RWPE2 (cell line): Measurements from ENCODE around the gene PFDN5.
A peak's percentile ranks its signal among the peaks of the same experiment; 100 is the strongest.
"Not testable (repeated sequence)": the region's sequence is repeated elsewhere in the genome, so short reads cannot be mapped to it uniquely, and the experiment has no call there.

Source experiments
- ATAC-seq: fragments of 200-7000 bp; cut with Tn5 transposase; 3 replicates; pipeline ENCODE4 v1.9.1; 2021; ENCODE audit warnings: low read depth
- DNase-seq: peaks from one replicate; pipeline ENCODE4 v3.0.0-alpha.2; 2020; ENCODE audit warnings: low spot score
- H3K27ac ChIP-seq: fragments of 450-650 bp; 2 replicates; pipeline ENCODE4 v1.5.1; 2017; ENCODE audit warnings: mild to moderate bottlenecking; ENCODE audit not compliant: poor library complexity, severe bottlenecking
- H3K27me3 ChIP-seq: fragments of 250-450 bp; sonication (Bioruptor Pico); 2 replicates; pipeline ENCODE4 v1.5.1; 2021; ENCODE audit warnings: mild to moderate bottlenecking, moderate library complexity; ENCODE audit not compliant: insufficient read depth, poor library complexity, severe bottlenecking
- H3K36me3 ChIP-seq: fragments of 250-450 bp; sonication (Bioruptor Pico); 2 replicates; pipeline ENCODE4 v1.5.1; 2020; ENCODE audit warnings: low read depth, mild to moderate bottlenecking, moderate library complexity
- H3K4me1 ChIP-seq: fragments of 250-450 bp; sonication (Bioruptor Pico); 2 replicates; pipeline ENCODE4 v1.5.1; 2021; ENCODE audit warnings: mild to moderate bottlenecking, moderate library complexity; ENCODE audit not compliant: insufficient read depth, poor library complexity, severe bottlenecking
- H3K4me3 ChIP-seq: fragments of 250-450 bp; sonication (Bioruptor Pico); 2 replicates; pipeline ENCODE4 v1.5.1; 2021; ENCODE audit warnings: mild to moderate bottlenecking, moderate library complexity; ENCODE audit not compliant: severe bottlenecking
- H3K9me3 ChIP-seq: fragments of 250-450 bp; sonication (Bioruptor Pico); 2 replicates; pipeline ENCODE4 v1.5.1; 2021; ENCODE audit warnings: mild to moderate bottlenecking, moderate library complexity; ENCODE audit not compliant: severe bottlenecking
- TF ChIP-seq, protein P1 (sequence below): fragments of 450-650 bp; IDR thresholded peaks from one replicate; pipeline ENCODE4 v1.5.1; 2017; ENCODE audit warnings: mild to moderate bottlenecking, moderate library complexity; ENCODE audit not compliant: poor library complexity, severe bottlenecking

The PFDN5 gene

DNA sequence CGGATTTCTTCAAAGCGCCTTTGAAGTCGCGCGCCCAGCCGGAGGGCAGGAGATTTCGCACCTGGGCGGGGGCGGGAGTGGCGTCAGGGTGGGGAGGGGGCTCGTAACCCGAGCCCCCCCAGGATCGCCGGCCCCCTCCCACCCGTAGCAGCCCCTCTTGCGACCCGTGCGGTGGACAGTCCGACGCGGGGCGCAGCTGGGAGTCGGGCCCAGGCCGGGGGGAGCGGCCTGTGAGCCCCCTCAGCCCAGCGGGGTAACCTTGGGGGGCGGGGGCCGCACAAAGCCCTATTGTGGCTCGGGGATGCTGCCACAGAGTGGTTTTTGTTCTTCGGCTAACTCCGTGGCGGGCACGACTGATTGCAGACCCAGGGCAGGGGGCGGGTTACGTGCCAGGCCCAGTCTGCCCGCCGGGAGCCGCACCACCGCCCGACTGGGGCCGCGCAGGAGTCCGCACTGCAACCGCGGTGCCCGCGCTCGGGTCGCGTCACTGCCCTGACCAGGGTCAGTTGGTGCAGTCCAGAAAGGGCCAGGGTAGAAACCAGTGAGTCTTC, 30.2 kb downstream of the PFDN5 start:
- Histone ChIP-seq H3K4me1 (no peaks in the 10 kb centered on the region), H3K27ac (peak overlapping the region; percentile 63), H3K36me3 (no peaks in the 10 kb centered on the region), H3K27me3 (no peaks in the 10 kb centered on the region), H3K9me3 (no peaks in the 10 kb centered on the region), H3K4me3 (peak overlapping the region; percentile 68)
- TF ChIP-seq, protein P1, sequence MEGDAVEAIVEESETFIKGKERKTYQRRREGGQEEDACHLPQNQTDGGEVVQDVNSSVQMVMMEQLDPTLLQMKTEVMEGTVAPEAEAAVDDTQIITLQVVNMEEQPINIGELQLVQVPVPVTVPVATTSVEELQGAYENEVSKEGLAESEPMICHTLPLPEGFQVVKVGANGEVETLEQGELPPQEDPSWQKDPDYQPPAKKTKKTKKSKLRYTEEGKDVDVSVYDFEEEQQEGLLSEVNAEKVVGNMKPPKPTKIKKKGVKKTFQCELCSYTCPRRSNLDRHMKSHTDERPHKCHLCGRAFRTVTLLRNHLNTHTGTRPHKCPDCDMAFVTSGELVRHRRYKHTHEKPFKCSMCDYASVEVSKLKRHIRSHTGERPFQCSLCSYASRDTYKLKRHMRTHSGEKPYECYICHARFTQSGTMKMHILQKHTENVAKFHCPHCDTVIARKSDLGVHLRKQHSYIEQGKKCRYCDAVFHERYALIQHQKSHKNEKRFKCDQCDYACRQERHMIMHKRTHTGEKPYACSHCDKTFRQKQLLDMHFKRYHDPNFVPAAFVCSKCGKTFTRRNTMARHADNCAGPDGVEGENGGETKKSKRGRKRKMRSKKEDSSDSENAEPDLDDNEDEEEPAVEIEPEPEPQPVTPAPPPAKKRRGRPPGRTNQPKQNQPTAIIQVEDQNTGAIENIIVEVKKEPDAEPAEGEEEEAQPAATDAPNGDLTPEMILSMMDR = no peak
- DNase-seq (no peak), ATAC-seq (no peak)

DNA sequence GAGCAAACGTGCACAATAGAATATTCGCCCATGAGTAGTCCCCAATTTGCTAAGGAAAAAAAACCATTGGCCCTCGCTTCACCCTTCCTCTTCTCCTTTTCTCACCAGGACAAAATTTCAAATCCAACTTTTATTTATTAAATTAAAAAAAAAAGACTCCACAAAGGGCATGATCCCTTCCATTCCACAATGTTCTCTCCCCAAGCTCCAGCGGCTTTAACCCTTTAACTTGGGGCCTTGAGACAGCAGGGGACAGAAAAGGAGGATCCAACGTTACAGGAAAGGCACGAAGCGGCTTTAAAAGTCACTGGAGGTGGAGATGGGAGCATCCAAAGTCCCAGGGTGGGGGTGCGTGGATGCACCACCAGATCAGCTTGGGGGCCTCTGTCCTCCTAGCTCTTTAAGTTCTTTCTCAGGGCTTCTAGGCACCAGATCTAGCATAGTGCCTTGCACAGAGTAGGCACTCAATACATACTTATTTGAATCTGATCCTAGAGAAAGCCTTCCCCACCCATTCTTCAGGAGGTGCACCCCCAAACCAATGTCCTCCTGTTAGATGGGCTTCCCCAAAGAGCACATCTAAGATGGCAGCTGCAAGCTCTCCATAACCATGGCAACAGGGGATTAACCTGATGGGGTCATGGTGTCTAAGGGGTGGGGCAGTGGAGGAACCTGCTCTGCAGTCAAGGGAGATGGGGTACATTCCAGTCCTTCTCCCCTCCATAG, 31.3 kb downstream of the PFDN5 start:
- ATAC-seq (no peak), DNase-seq (no peak)
- no peaks in the 10 kb centered on the region for H3K4me1 ChIP-seq
- H3K27ac ChIP-seq = no peak overlapping the region
- H3K36me3 ChIP-seq = no peaks in the 10 kb centered on the region
- TF ChIP-seq, protein P1 = no peak
- no peaks in the 10 kb centered on the region for H3K27me3 ChIP-seq
- no peak overlapping the region for H3K4me3 ChIP-seq
- no peaks in the 10 kb centered on the region for H3K9me3 ChIP-seq

DNA sequence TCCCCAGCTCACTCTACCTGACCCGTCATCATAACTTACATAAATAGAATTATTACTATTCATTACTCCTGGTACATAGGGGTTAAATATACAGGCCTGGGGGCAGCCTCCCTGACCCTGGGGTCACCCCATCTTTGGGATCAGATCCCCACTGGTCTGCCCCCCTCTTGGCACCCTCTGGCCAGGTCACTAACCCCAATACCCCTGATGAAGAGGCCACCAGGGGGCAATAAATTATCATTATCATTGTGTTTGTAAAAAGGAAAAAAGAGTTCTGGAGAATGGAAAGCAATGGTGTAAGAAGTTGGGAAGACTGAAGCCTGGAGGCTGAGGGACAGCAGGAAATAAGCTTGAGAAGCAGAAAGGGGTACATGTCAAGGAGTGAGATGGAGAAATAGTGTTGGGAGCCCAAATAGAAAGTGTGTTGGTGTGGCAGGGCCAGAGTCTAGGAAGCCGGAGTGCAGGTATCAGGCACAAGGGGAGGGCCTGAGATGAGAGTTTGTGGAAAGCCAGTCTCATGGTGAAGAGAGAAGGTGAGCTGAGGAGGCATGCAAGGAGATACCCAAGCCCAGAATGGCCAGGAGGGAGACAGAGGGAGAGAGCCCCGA, 32.2 kb downstream of the PFDN5 start:
- H3K27me3 ChIP-seq = no peaks in the 10 kb centered on the region
- TF ChIP-seq, protein P1 = peak; percentile 37
- H3K36me3 ChIP-seq = no peaks in the 10 kb centered on the region

DNA sequence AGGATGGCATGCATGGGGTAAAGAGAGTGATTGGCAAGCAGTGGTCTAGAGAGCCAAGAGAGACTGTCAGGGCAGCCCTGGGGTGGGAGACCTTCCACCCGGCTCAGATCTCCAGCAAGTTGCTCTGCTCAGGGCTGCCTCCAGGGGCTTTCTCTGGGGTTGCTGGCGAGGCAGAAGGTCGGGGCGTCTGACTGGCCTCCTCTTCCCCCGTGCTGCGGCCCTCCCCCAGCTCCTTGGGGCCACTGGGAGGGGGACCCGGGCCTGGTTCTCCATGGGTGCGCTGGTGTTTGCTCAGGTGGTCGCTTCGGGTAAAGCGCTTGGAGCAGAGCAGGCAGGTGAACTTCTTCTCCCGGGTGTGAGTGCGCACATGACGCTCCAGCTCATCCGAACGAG, 32.7 kb downstream of the PFDN5 start:
- Histone ChIP-seq H3K36me3 (no peaks in the 10 kb centered on the region), H3K4me1 (no peaks in the 10 kb centered on the region), H3K4me3 (no peak overlapping the region), H3K9me3 (no peaks in the 10 kb centered on the region), H3K27me3 (no peaks in the 10 kb centered on the region), H3K27ac (no peak overlapping the region)
- TF ChIP-seq, protein P1 = no peak
- DNase-seq (no peak), ATAC-seq (no peak)

More for the DNA sequence above, 32.2 kb downstream of the PFDN5 start:
- Histone ChIP-seq H3K27ac (no peak overlapping the region), H3K4me1 (no peaks in the 10 kb centered on the region), H3K9me3 (no peaks in the 10 kb centered on the region), H3K4me3 (no peak overlapping the region)
- DNase-seq (no peak), ATAC-seq (no peak)

DNA sequence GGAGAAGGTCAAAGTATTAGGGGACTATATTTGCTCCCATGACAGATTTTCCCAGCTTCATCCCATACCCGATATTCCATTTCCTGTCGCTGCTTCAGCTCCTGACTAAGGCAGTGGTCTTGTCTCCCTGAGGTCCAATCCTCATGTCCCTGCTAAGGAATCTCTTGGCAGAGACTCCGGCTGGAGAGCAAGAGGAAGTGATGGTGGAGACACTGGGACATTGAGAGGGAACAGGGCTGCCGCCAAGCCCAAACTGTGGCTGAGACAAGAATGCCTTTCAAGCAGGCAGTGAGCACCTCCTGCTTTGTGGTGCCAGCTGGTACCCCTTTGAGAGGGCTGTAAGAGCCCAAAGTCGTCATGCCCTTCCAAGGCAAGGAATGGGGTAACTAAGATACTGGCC, 35.3 kb downstream of the PFDN5 start:
- TF ChIP-seq, protein P1 = no peak

DNA sequence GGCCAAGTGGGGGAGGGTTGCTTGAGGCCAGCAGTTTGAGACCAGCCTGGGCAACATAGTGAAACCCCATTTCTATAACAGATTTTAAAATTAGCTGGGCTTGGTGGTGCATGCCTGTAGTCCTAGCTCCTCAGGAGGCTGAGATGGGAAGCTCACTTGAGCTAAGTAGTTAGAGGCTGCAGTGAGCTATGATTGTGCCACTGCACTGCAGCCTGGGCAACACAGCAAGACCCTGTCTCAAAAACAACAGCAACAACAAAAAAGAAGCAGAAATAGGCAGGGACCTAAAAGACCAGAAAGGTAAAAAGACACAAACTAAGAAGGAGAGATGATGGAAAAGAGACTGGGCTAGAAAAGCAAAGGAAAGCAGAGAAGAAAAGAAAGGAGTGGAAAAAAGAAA, 37.0 kb downstream of the PFDN5 start:
- not testable (repeated sequence) for H3K4me1 ChIP-seq, DNase-seq, ATAC-seq, H3K36me3 ChIP-seq, H3K9me3 ChIP-seq, H3K4me3 ChIP-seq, H3K27me3 ChIP-seq, H3K27ac ChIP-seq

More for the DNA sequence above, 35.3 kb downstream of the PFDN5 start:
- no peaks in the 10 kb centered on the region for H3K36me3 ChIP-seq
- no peaks in the 10 kb centered on the region for H3K27me3 ChIP-seq
- H3K9me3 ChIP-seq = no peaks in the 10 kb centered on the region
- H3K27ac ChIP-seq = no peak overlapping the region
- no peak for DNase-seq
- ATAC-seq = no peak
- H3K4me3 ChIP-seq = no peak overlapping the region
- no peaks in the 10 kb centered on the region for H3K4me1 ChIP-seq
